GM20000 (cell line): Measurements from ENCODE around the gene DUOX1.
A peak's percentile ranks its signal among the peaks of the same experiment; 100 is the strongest.

Source experiments
- DNase-seq: peaks from one replicate; pipeline ENCODE4 v3.0.0; 2012; ENCODE audit warnings: low spot score
- CTCF ChIP-seq: IDR thresholded peaks from 2 replicates; pipeline ENCODE4 v1.5.1; 2012; ENCODE audit warnings: mild to moderate bottlenecking, control low read depth; ENCODE audit errors: extremely low read depth, missing control alignments

Gene DUOX1

GRCh38 chr15:45179221-45179985 is 49.6 kb downstream of the DUOX1 start:
- peak; percentile 56 for DNase-seq
- peak; percentile 48 for TF ChIP-seq CTCF

GRCh38 chr15:45180201-45180600 is 50.4 kb downstream of the DUOX1 start:
- DNase-seq = no peak
- no peak for TF ChIP-seq CTCF

GRCh38 chr15:45180648-45181436 is 51.0 kb downstream of the DUOX1 start:
- no peak for DNase-seq
- no peak for TF ChIP-seq CTCF

- no peak for DNase-seq
These were observed 51.9 kb downstream of the DUOX1 start for GRCh38 chr15:45181491-45182285.

GRCh38 chr15:45182996-45183395 is 53.2 kb downstream of the DUOX1 start:
- DNase-seq = no peak
- no peak for TF ChIP-seq CTCF

More at GRCh38 chr15:45181491-45182285, 51.9 kb downstream of the DUOX1 start:
- no peak for TF ChIP-seq CTCF

- no peak for TF ChIP-seq CTCF
- no peak for DNase-seq
These were observed 53.7 kb downstream of the DUOX1 start for GRCh38 chr15:45183511-45183910.
